Fibroblast of peridontal ligament (primary cell): ENCODE data around the gene CFHR2.

Source experiments
- DNase-seq: peaks from one replicate; pipeline ENCODE4 v3.0.0-alpha.2; 2010; ENCODE audit errors: extremely low read depth

CFHR2 gene

DNA sequence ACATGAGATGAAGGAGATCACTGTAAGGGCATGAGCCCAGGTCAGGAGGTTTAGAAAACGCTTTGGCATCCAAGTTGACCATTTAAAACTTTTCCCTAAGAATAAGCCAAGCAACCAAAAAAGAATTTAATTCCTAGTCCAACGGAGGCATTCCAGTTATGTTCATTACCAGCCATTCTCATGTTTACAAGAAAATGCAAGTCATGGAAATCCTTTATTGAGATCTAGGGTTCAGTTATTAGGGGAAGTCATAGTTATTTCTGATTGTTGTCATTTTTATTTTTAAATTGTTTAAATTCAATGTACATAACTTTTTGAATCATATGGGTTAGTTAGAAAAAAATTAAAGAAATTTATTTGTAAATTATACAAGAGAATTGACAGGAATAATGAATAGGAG is 58.3 kb downstream of the CFHR2 start:
- peak; percentile 14 for DNase-seq

DNA sequence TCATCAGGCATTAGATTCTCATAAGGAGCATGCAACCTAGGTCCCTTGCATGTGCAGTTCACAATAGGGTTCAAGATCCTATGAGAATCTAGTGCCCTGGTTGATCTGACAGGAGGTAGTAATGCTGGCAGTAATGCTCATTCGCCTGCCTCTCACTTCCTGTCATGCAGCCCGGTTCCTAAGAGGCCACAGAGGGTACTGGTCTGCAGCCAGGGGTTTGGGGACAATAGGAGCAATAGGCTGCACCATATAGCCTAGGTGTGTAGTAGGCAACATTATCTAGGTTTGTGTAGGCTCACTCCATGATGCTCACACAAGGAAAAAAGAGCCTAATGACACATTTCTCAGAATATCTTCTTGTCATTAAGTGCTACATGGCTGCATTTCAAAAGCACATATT is 59.6 kb downstream of the CFHR2 start:
- no peak for DNase-seq

DNA sequence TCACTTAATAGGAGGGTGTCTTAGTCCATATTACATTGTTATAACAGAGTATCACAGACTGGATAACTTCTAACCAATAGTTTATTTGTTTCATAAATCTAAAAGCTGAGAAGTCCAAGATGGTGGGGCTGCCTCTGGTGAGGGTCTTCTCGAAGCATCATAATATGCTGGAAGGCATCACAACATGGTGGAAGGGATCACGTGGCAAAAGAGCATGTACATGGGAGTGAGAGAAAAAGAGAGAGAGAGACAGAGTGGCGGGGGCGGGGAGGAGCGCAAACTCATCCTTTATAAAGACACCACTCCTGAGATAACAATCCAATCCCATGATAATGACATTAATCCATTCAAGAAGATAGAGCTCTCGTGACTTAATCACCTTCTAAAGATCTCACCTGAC is 65.3 kb downstream of the CFHR2 start:
- no peak for DNase-seq
